Epidermal melanocyte (primary cell): ENCODE measurements around the gene GMPR2.
"Not testable (repeated sequence)": the region's sequence is repeated elsewhere in the genome, so short reads cannot be mapped to it uniquely, and the experiment has no call there.

Experiments used
- DNase-seq: peaks from one replicate; pipeline ENCODE4 v3.0.0; 2011; ENCODE audit warnings: low spot score; ENCODE audit not compliant: insufficient read length

GMPR2 gene

DNA sequence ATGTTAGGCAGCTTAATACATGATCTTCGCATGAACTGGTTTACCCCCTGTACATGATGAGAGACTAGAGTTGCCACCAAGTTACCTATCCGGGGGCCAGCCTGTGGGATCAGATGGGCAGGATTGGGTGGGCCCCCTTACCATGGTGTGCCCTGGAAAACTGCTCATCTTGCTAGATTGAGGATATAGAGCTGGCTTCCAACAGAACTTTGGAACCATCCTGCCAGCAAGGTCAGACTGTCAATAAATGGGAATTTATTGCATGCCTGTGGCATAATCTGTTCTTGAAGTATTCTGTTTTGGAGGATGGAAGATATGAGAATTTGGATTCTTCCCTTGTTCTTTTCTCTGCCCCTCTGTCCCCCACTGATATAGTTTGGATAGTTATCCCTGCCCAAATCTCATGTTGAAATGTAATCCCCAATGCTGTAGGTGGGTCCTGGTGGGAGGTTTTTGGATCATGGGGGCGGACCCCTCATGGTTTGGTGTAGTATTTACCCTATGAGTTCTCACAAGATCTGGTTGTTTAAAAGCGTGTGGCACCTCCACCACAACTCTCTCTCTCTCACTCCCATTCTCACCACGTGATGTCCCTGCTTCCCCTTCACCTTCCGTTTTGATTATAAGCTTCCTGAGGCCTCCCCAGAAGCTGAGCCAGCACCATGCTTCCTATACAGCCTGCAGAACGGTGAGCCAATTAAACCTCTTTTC, 33.8 kb upstream of the GMPR2 start:
- DNase-seq = no peak

DNA sequence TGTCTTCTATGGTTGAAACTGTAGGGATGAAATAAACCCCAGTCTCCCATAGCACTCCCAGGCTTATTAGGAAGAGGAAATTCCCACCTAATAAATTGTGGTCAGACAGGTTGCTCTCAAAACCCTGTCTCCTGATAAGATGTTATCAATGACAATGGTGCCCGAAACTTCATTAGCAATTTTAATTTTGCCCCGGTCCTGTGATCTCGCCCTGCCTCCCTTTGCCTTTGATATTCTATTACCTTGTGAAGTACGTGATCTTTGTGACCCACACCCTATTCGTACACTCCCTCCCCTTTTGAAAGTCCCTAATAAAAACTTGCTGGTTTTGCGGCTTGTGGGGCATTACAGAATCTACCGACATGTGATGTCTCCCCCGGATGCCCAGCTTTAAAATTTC, 30.2 kb upstream of the GMPR2 start:
- DNase-seq = not testable (repeated sequence)

DNA sequence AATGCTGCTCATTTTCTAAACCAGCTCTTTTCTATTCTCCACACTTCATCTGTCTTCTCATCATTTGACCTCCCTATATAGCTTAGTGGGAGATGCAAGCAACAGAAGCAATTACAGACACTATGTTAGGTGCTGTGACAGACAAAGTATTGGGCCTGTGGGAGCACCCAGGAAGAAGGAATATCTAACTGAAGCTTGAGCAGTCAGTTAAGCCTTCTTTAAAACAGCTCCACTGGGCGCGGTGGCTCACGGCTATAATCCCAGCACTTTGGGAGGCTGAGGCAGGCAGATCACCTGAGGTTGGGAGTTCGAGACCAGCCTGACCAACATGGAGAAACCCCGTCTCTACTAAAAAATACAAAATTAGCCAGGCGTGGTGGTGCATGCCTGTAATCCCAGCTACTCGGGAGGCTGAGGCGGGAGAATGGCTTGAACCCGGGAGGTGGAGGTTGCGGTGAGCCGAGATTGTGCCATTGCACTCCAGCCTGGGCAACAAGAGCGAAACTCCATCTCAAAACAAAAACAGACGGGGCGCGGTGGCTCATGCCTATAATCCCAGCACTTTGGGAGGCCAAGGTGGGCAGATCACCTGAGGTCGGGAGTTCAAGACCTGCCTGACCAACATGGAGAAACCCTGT, 29.4 kb upstream of the GMPR2 start:
- DNase-seq = not testable (repeated sequence)

DNA sequence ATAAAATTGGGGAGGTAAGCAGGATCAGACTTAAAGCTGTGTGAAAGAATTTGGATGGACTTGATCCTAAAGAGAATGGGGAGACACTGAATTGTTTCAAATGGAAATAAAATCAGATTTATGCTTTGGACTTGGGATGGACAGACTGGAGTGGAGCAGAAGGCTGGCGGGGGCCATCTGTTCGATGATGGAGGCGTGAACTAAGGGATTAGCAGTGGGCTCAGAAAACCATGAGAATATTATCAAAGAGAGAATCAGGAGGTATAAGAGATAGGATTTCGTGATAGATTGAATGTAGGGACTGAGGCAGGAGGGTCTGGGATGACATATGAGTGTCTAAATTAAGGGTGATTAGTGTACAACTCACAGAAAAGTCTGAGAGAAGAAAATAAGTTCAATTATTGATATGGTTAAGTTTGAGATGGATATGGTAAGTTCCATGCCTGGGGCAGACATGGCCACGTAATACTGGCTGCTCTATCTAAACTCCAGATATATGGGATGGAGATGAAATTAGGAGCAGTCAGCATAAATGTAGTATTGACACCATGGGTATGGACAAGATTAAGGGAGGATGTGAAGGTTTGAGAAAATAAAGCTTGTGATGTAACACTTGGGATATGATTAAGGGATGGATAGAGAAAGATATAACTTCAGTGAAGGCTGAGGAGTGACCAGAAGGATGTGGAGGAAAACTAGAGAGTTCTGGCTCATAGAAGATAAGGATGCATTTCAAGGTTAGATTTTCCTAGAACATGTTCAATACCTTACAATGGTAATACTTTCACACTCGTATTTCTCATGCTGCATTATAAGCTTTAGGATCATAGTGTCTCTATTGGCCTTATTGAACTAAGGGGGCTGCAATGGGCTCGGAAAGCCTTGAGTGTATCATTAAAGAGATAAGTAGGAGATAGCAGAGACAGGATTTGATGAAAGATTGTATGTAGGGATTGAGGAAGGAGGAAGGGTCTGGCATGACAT, 28.3 kb upstream of the GMPR2 start:
- no peak for DNase-seq

DNA sequence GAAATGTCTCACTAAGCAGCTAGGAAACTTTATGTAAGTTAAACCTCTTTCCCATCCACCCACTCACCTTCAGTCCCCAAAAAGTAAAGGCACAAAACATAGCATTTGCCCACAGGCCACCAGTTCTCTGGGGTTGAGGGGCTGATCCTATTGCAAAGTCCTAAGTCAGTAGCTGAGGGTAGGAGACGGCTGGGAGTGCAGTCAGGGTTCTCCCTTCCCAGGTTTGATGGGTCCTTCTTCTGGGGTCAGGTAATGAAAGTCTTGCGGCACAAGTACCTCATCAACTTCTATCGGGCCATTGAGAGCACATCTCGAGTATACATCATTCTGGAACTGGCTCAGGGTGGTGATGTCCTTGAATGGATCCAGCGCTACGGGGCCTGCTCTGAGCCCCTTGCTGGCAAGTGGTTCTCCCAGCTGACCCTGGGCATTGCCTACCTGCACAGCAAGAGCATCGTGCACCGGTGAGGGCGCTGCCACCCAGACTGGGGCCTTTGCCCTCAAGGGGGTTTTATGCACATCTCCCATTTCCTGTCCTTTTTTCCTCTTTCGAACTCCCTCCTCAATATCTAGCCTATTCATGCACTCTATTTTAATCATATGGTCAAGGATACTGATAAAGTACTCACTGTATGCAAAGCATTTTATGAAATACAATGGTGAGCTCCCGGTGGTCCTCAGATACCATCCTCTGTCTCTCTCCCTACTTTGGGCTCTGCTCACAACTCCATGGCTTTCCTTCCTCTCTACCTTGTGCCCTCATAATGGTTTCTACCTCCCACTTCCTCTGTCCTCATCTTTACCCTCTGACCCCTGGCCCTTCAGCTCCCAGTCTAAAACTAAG, 26.2 kb upstream of the GMPR2 start:
- DNase-seq = no peak

DNA sequence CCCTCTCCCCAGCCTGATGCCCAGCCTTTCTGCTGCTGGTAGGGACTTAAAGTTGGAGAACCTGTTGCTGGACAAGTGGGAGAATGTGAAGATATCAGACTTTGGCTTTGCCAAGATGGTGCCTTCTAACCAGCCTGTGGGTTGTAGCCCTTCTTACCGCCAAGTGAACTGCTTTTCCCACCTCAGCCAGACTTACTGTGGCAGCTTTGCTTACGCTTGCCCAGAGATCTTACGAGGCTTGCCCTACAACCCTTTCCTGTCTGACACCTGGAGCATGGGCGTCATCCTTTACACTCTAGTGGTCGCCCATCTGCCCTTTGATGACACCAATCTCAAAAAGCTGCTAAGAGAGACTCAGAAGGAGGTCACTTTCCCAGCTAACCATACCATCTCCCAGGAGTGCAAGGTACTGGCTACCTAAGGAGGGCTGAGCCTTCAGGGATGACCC, 25.6 kb upstream of the GMPR2 start:
- no peak for DNase-seq

DNA sequence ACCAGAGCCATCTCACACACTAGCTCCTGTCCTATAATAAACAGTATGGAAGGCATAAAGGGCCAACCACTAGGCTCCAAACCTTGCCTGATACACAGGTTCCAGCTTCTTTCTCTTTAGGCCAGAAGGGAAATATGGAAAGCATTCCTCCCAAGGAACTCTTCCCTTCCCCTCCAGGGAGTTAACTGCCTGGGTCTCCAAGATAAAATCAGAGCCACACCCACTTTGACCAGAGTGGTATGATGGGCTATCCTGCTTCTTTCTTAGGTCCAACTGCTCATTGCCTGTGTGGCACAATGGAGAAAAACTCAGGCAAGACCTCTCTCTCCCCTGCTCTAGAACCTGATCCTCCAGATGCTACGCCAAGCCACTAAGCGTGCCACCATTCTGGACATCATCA, 25.1 kb upstream of the GMPR2 start:
- DNase-seq = no peak

DNA sequence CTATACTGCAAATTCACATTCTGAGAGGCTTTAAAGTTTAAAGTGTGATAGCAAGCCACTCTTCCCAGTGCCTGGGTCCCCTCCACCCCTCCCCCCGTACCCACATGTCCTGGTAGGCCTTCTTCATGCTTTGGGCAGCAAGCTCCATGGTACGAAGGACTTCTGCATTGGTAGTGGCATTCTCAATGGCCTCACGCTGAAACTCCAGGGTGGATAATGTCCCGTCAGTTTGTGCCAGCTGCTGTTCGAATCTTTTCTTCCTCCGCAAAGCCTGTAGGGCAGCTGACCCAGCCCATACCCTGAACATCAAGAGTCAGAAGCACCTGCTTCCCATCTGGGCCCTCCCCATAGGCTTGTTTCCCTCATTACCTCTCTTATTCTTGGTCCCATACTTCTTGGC, 21.4 kb upstream of the GMPR2 start:
- no peak for DNase-seq

DNA sequence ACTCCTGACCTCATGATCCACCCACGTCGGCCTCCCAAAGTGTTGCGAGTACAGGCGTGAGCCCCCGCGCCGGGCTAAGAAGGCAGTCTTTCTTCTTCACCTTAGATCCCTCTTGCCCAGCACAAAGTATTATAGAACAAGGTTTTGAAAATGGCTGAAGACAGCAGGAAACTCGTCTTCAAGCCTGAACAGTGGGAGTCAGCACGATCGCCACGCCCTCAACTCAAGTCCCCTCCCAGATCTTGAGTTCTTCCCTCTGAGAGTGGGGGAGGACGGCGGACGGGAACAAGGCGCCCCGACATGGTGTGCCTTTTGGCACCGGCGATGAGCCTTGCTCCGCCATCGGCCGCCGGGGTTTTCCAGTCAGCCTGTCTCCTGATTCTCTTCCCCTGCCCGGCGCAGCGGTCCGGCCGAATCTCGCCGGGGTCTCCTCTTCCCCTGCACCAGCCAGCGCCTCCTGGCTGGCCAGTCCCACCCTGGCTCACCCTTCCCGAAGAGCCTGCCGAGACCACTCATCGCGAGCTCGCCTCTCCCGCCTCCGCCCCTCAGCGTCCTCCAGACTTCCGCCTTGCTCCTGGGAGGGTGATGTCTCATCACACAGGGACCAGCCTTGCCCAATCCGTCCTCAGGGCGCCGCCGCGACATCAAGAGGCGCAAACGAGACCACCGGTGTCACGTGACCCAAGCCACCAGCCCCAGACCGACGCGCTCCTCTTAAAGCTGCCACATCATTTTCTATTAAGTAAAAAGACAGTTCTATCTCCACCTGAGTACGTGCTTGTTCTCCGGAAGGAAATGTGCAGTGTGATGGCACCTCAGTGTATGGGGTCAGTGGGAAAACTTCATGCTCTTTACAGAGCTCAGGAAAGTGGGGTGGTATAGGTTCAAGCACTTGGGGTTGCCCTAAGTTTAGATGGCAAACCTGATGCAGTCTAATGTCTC, 19.5 kb upstream of the GMPR2 start, which contains the start of gene CHMP4A:
TSS of gene CHMP4A (minus strand) at position 565 of the 942 bp plus-strand sequence. CDS start at position 516, 49 bp downstream.
- DNase-seq = peak; percentile 95

DNA sequence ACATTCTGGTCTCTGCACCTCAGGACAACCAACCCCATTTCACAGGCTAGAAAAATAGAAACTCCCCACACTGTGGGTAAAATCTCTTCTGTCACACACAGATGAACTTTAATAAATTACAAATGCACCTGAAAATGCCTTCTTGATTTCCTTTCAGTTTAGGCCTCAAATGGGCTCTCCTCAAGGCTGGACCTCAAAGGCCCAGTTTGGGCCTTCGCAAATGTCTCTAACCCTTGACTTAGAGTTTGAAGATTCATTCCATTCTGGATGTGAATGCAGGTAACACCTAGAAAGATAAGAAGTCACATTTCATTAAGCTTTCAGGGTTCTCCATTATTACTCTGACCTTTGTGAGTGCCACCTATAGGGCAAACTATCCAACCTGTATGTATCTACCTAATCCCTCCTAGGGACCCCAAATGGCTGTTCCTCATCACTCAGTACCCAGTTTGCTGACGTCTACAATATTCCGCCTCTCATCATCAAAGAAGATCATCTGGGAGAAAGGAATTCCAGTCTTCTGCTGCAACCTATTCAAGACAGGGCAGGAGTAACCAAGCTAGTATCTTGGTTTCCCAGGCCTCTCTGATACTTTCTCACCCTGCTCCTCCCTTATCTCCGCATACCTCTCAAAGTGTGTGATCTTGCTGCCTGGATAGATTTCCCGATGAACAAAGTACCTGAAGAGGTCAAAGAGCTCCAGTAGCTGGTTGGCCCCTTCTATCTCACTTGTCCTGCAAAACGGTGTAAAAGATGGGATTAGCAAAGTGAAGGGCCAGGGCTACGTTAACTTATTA, 18.7 kb upstream of the GMPR2 start:
- DNase-seq = no peak

DNA sequence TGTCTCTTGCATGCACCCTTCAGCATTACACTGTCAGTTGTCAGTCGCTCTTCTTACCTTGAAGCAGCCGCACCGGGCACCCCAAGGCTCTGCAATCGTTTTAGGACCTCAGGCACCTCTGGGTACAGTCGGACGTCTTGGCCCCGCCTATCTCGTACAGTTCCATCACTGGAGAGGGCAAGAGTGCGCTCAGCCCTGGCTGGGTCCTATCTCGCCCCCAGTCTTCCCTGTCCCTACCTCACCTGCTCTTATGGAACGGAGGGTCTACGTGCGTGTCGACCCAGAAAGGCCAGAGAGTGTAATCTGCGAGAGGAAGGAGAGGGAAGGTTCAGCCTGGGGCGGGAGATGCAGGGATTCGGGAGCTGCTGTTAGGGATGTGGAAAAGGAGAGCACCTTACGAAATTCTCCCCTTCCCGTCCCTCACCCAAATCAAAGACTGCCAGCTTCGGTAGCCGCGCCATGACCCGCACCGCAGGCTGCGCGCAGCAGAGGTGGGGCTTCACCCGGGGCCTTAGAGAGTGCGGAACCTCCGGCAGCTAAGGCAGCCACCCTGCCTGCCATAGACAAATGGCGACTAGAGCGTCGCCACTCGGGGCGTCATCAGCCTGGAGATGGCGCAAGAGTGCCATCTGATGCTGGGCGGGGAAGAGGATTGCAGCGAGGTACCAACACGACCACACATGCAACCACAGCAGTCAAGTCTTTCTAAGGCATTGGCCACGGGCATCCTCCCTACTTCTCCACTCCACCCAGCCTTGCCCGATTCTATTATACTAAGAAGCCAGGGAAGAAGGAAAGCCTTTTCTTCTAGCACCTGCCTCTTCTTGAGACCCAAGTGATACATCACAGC, 17.0 kb upstream of the GMPR2 start, which contains the start of gene MDP1:
TSS of gene MDP1 (minus strand) at position 572 of the 850 bp plus-strand sequence. CDS start at position 461, 111 bp downstream.
- DNase-seq = peak; percentile 82

DNA sequence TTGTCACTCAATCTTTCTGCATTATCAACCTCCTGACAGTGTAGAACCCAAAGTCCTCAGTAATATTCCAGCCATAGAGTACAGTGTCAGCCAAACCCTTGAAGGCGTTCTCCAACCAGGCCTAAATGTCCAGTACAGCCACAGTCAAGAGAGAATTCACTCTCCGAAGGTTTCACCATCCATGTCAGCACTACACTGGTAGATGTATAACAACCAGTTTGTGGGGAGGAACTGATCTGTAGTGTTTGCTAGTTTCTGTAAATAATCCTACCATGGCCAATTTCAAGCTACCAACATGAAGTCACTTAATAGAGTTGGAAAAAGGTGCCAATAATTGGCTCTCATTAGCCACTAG, 16.4 kb upstream of the GMPR2 start:
- no peak for DNase-seq

DNA sequence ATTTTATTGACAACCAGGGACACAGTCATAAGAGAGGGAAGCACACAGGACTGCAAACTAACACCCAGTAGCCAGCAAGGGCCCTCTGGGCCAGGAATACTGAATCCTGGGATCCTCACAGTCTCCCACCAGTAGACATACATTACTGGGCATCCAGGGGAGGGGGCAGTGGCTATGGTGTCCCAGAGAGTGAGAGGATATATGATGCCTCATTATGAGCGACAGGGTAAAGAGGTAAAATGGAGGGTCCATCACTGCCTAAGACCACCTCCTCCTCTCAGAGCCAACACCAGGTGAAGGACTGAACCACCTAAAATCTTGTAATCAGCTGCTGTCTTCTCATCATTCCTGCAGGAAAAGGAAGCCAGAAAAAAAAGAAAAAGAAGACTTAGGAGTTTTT, 15.9 kb upstream of the GMPR2 start:
- DNase-seq = not testable (repeated sequence)

DNA sequence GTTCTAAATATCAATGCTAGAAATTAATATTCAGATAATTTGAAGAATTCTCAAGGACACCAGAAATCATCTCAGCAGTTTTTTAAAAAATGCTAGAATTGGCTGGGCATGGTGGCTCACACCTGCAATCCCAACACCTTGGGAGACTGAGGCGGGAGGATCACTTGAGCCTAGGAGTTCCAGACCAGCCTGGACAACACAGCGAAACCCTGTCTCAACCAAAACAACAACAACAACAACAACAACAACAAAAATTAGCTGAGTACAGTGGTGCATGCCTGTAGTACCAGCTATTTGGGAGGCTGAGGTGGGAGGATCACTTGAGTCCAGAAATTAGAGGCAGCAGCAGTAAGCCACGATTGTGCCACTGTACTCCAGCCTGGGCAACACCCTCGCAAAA, 13.6 kb upstream of the GMPR2 start:
- DNase-seq = no peak

DNA sequence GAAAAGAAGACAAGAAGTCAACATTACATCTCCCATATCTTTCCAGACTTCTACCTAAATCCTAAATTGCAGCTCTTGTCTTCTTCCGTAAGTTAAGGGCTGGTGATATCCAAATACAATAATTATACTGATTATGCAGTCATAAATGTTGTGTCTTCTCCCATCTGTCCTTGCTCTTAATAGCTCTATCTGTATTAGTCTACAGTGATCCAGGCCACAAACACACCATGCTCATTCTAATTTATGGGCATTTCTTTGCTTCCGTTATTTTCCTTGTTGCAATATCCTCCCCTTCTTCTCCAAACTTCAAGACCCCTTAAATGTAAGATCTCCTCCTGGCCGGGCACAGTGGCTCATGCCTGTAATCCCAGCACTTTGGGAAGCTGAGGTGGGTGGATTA, 13.2 kb upstream of the GMPR2 start:
- no peak for DNase-seq

DNA sequence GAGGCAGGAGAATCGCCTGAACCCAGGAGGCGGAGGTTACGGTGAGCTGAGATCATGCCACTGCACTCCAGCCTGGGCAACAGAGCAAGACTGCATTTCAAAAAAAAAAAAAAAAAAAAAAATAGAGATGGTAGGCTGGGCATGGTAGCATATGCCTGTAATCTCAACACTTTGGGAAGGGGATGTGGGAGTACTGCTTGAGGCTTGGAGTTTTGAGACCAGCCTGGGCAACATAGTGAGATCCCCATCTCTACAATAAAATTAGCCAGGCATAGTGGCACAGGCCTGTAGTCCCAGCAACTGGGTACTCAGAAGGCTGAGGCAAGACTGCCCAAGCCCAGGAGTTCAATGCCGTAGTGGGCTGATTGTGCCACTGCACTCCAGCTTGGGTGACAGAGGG, 9.7 kb upstream of the GMPR2 start:
- not testable (repeated sequence) for DNase-seq

DNA sequence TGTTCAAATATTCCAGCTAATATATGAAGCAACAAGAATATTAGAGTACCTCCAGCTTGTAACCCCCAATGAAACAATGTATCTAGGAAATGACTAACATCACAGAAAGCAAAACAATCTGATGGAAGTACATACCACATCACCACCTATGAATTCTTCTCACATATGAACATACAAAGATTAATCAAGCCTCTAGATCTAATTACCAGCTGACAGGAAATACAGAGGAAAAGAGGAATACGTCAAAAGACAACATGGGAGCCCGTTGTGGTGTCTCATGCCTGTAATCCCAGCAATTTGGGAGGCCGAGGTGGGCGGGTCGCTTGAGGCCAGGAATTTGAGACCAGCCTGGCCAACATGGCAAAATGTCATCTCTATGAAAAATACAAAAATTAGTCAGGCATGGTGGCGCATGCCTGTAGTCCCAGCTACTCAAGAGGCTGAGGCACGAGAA, 8.1 kb upstream of the GMPR2 start:
- DNase-seq = no peak

DNA sequence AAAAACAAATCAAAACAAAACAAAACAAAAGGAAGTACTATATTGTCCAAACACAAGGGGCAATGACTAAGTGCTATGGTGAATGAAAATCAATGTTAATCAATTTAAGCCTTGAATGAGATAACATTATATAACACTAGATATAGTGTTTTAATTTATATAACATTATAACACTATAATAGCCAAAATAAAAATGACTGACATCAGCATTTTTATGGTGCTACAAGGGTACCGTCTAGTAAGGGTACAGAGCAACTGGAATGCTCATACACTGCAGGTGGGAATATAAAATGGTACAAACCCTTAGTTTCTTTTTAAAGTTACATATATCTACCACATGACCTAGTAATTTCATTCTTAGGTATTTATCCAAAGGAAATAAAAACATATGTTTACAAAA, 6.3 kb upstream of the GMPR2 start:
- DNase-seq = no peak
